K562 (cell line): ENCODE results near the gene RAPSN. TPM values are rescaled to one million over a fixed set of nuclear protein-coding genes. Genes with fewer than 3 reads are reported as not detected.

Source experiments
- C11orf30 ChIP-seq: fragments of 450-650 bp; IDR thresholded peaks from 2 replicates; pipeline ENCODE4 v1.6.1; 2016; ENCODE audit warnings: low read depth, mild to moderate bottlenecking
- CBX1 ChIP-seq: sonication (generic); IDR thresholded peaks from 2 replicates; pipeline ENCODE4 v1.6.1; 2016; ENCODE audit warnings: antibody characterized with exemption, low read depth, mild to moderate bottlenecking
- CCNT2 ChIP-seq: IDR thresholded peaks from 2 replicates; pipeline ENCODE4 v1.6.1; 2011; ENCODE audit warnings: borderline replicate concordance, low read depth, mild to moderate bottlenecking, moderate library complexity, mixed read lengths, low read length; ENCODE audit not compliant: insufficient read length; ENCODE audit errors: extremely low read depth
- DACH1 ChIP-seq: fragments of 450-650 bp; IDR thresholded peaks from 2 replicates; pipeline ENCODE4 v1.6.1; 2018; ENCODE audit not compliant: partially characterized antibody
- EGR1 ChIP-seq: fragments of 450-650 bp; conservative IDR thresholded peaks from 2 replicates; pipeline ENCODE4 v1.6.1; 2017; ENCODE audit warnings: mild to moderate bottlenecking
- EZH2 ChIP-seq: IDR thresholded peaks from 2 replicates; pipeline ENCODE4 v1.6.1; 2012; ENCODE audit warnings: low read depth, mild to moderate bottlenecking, inconsistent platforms, low read length, borderline replicate concordance
- FOXJ2 ChIP-seq: fragments of 200-800 bp; sonication (Bioruptor generic); IDR thresholded peaks from 2 replicates; pipeline ENCODE4 v1.6.1; 2016; ENCODE audit warnings: missing genetic modification characterization, missing compliant biosample characterization
- KDM2B ChIP-seq: fragments of 250-450 bp; sonication (Bioruptor Pico); IDR thresholded peaks from 2 replicates; pipeline ENCODE4 v1.8.0; 2021; ENCODE audit warnings: mild to moderate bottlenecking, moderate library complexity
- MEF2D ChIP-seq: conservative IDR thresholded peaks from 2 replicates; pipeline ENCODE4 v1.6.1; 2016; ENCODE audit warnings: low read depth, missing genetic modification characterization, missing compliant biosample characterization
- ZC3H8 ChIP-seq: fragments of 450-650 bp; IDR thresholded peaks from 2 replicates; pipeline ENCODE4 v1.6.1; 2017
- ZNF165 ChIP-seq: fragments of 250-450 bp; sonication (Bioruptor Pico); IDR thresholded peaks from 2 replicates; pipeline ENCODE4 v1.4.0; 2020; ENCODE audit warnings: borderline replicate concordance
- polyA plus RNA-seq, 8 experiments: library from polyadenylated mRNA; depleted of rRNA in 4 of 8; stranded (reverse) in 5 of 8; unstranded in 3 of 8; fragments of >200 nt; fragmentation: Nextera tagmentation in 2 of 8; fragmentation: Illumina TruSeq in 1 of 8; extraction: Ambion mirVana in 2 of 8; extraction: Trizol in 1 of 8; gene quantifications; 2 replicates each; pipeline versions ENCODE4 v1.2.1 to v1.2.3, GENCODE V29; 2011 to 2014; ENCODE audit warnings: inconsistent platforms in 1 of 8, missing spikeins in 1 of 8
- total RNA-seq, 7 experiments: library from RNA; depleted of rRNA in 6 of 7; stranded (reverse); fragments of >200 nt in 6 of 7; fragmentation: Illumina TruSeq in 2 of 7; extraction: Trizol in 2 of 7; gene quantifications; 2 replicates each; pipeline versions ENCODE4 v1.2.1 to v1.2.3, GENCODE V29; 2011 to 2021; ENCODE audit warnings: low replicate concordance in 1 of 7
- TF ChIP-seq, protein P1 (sequence below): fragments of 450-650 bp; IDR thresholded peaks from 2 replicates; pipeline ENCODE4 v1.6.1; 2017; ENCODE audit warnings: mild to moderate bottlenecking, moderate library complexity
- TF ChIP-seq, protein P2 (sequence below): fragments of 450-650 bp; IDR thresholded peaks from 2 replicates; pipeline ENCODE4 v1.6.1; 2014; ENCODE audit warnings: low read depth, mild to moderate bottlenecking, moderate library complexity, borderline replicate concordance
- TF ChIP-seq, protein P3 (sequence below): fragments of 450-650 bp; conservative IDR thresholded peaks from 2 replicates; pipeline ENCODE4 v1.6.1; 2016; ENCODE audit warnings: missing genetic modification characterization, low read depth, mild to moderate bottlenecking, control low read depth, missing compliant biosample characterization
- TF ChIP-seq, protein P4 (sequence below): fragments of 250-450 bp; sonication (Bioruptor Pico); IDR thresholded peaks from 2 replicates; pipeline ENCODE4 v1.8.0; 2022; ENCODE audit warnings: inconsistent platforms
- TF ChIP-seq, protein P5 (sequence below): fragments of 450-650 bp; IDR thresholded peaks from 2 replicates; pipeline ENCODE4 v1.6.1; 2017; ENCODE audit warnings: antibody characterized with exemption

Gene RAPSN
- total and polyA plus RNA-seq, 9 of the 15 experiments (the other 6 are each of a cell fraction or from before 2014, with no cell fraction given), result 0.06 to 0.11 TPM; not detected in 7

DNA sequence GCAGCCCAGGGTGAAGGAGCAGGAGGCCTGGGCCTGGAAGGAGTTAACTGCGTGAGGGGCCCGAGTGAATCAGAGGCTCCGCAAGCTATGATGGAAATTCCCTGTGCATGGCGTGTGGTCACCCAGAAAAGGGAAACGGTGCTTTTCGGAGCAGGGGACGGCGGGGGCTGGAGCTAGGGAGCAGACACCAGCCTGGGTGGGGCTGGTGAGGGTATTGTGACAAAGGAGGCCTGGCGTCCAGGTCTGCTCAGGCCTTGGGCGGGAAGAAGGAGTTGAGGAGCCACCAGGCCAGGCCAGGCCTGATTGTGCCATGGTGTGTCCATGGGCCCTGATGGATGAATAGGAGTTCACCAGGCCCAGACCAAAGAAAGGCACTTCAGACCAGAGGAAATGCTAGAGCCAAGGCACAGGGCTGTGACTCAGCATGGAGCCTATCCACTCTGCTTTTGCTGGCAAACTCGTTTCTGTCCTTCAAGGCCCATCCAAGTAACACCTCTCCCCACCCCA, 57.8 kb downstream of the RAPSN start (continued):
- TF ChIP-seq C11orf30, result 0 out of 2 replicates have a peak, but pooled peaks have one; percentile 16
- no peak for TF ChIP-seq ZC3H8
- TF ChIP-seq, protein P1, sequence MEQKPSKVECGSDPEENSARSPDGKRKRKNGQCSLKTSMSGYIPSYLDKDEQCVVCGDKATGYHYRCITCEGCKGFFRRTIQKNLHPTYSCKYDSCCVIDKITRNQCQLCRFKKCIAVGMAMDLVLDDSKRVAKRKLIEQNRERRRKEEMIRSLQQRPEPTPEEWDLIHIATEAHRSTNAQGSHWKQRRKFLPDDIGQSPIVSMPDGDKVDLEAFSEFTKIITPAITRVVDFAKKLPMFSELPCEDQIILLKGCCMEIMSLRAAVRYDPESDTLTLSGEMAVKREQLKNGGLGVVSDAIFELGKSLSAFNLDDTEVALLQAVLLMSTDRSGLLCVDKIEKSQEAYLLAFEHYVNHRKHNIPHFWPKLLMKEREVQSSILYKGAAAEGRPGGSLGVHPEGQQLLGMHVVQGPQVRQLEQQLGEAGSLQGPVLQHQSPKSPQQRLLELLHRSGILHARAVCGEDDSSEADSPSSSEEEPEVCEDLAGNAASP, result no peak
- no peak for TF ChIP-seq MEF2D (tag)
- no peak for TF ChIP-seq KDM2B (CRISPR knock-in tag)
- TF ChIP-seq, protein P2, sequence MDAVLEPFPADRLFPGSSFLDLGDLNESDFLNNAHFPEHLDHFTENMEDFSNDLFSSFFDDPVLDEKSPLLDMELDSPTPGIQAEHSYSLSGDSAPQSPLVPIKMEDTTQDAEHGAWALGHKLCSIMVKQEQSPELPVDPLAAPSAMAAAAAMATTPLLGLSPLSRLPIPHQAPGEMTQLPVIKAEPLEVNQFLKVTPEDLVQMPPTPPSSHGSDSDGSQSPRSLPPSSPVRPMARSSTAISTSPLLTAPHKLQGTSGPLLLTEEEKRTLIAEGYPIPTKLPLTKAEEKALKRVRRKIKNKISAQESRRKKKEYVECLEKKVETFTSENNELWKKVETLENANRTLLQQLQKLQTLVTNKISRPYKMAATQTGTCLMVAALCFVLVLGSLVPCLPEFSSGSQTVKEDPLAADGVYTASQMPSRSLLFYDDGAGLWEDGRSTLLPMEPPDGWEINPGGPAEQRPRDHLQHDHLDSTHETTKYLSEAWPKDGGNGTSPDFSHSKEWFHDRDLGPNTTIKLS, result no peak
- TF ChIP-seq ZNF165 (CRISPR knock-in tag), result no peak
- no peak for TF ChIP-seq EZH2
- TF ChIP-seq EGR1, result no peak
- TF ChIP-seq CCNT2, result no peak
- TF ChIP-seq, protein P3, sequence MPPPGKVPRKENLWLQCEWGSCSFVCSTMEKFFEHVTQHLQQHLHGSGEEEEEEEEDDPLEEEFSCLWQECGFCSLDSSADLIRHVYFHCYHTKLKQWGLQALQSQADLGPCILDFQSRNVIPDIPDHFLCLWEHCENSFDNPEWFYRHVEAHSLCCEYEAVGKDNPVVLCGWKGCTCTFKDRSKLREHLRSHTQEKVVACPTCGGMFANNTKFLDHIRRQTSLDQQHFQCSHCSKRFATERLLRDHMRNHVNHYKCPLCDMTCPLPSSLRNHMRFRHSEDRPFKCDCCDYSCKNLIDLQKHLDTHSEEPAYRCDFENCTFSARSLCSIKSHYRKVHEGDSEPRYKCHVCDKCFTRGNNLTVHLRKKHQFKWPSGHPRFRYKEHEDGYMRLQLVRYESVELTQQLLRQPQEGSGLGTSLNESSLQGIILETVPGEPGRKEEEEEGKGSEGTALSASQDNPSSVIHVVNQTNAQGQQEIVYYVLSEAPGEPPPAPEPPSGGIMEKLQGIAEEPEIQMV (tag), result no peak
- TF ChIP-seq CBX1, result no peak
- TF ChIP-seq, protein P4, sequence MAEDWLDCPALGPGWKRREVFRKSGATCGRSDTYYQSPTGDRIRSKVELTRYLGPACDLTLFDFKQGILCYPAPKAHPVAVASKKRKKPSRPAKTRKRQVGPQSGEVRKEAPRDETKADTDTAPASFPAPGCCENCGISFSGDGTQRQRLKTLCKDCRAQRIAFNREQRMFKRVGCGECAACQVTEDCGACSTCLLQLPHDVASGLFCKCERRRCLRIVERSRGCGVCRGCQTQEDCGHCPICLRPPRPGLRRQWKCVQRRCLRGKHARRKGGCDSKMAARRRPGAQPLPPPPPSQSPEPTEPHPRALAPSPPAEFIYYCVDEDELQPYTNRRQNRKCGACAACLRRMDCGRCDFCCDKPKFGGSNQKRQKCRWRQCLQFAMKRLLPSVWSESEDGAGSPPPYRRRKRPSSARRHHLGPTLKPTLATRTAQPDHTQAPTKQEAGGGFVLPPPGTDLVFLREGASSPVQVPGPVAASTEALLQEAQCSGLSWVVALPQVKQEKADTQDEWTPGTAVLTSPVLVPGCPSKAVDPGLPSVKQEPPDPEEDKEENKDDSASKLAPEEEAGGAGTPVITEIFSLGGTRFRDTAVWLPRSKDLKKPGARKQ (CRISPR knock-in tag), result no peak
- no peak for TF ChIP-seq FOXJ2
- TF ChIP-seq, protein P5, sequence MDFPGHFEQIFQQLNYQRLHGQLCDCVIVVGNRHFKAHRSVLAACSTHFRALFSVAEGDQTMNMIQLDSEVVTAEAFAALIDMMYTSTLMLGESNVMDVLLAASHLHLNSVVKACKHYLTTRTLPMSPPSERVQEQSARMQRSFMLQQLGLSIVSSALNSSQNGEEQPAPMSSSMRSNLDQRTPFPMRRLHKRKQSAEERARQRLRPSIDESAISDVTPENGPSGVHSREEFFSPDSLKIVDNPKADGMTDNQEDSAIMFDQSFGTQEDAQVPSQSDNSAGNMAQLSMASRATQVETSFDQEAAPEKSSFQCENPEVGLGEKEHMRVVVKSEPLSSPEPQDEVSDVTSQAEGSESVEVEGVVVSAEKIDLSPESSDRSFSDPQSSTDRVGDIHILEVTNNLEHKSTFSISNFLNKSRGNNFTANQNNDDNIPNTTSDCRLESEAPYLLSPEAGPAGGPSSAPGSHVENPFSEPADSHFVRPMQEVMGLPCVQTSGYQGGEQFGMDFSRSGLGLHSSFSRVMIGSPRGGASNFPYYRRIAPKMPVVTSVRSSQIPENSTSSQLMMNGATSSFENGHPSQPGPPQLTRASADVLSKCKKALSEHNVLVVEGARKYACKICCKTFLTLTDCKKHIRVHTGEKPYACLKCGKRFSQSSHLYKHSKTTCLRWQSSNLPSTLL, result no peak
- TF ChIP-seq DACH1, result no peak
